22Rv1 (cell line): ENCODE data around the gene LHB.
"Not testable (repeated sequence)": the region's sequence is repeated elsewhere in the genome, so short reads cannot be mapped to it uniquely, and the experiment has no call there.

Experiments used
- H3K27ac ChIP-seq: fragments of 450-650 bp; 2 replicates; pipeline ENCODE4 v1.5.1; 2017
- CTCF ChIP-seq: fragments of 450-650 bp; IDR thresholded peaks from 2 replicates; pipeline ENCODE4 v1.5.1; 2017; ENCODE audit warnings: mild to moderate bottlenecking
- ZFX ChIP-seq: fragments of 450-650 bp; IDR thresholded peaks from 2 replicates; pipeline ENCODE4 v1.6.1; 2017; ENCODE audit warnings: antibody characterized with exemption, borderline replicate concordance

Gene LHB

GRCh38 chr19:49036815-49037214 is 19.9 kb upstream of the LHB start, which contains the start of gene CGB1:
TSS of gene CGB1 (minus strand) at chr19:49036895. CDS start at chr19:49036711, 184 bp downstream.
- H3K27ac ChIP-seq, result not testable (repeated sequence)
- peak; percentile 95 for TF ChIP-seq CTCF

- H3K27ac ChIP-seq, result not testable (repeated sequence)
- TF ChIP-seq CTCF, result peak; percentile 97
These were observed 14.9 kb upstream of the LHB start, which contains the start of gene CGB2 for GRCh38 chr19:49031642-49032301. TSS of gene CGB2 (plus strand) at chr19:49031890. CDS start at chr19:49032096, 206 bp downstream.

- H3K27ac ChIP-seq, result not testable (repeated sequence)
These were observed 13.4 kb upstream of the LHB start for GRCh38 chr19:49030323-49030722.

GRCh38 chr19:49029749-49030148 is 12.9 kb upstream of the LHB start:
- H3K27ac ChIP-seq, result not testable (repeated sequence)

- H3K27ac ChIP-seq, result not testable (repeated sequence)
These were observed 11.8 kb upstream of the LHB start for GRCh38 chr19:49028686-49029085.

- H3K27ac ChIP-seq, result not testable (repeated sequence)
These were observed 8.7 kb upstream of the LHB start for GRCh38 chr19:49025599-49025998.

- H3K27ac ChIP-seq, result not testable (repeated sequence)
These were observed 8.2 kb upstream of the LHB start for GRCh38 chr19:49025088-49025487.

GRCh38 chr19:49024233-49024632 is 7.3 kb upstream of the LHB start, which contains the start of gene CGB3:
TSS of gene CGB3 (minus strand) at chr19:49024333. CDS start at chr19:49023971, 362 bp downstream.
- not testable (repeated sequence) for H3K27ac ChIP-seq

- H3K27ac ChIP-seq, result no peak overlapping the region
- no peak for TF ChIP-seq CTCF
- no peak for TF ChIP-seq ZFX
These were observed 5.2 kb upstream of the LHB start for GRCh38 chr19:49022116-49022515.

GRCh38 chr19:49020931-49021895 is 4.3 kb upstream of the LHB start:
- no peak overlapping the region for H3K27ac ChIP-seq
- TF ChIP-seq ZFX, result no peak
- no peak for TF ChIP-seq CTCF
